ENCODE data around the gene HOXC5.
"Not testable (repeated sequence)": the region's sequence is repeated elsewhere in the genome, so short reads cannot be mapped to it uniquely, and the experiment has no call there.

HOXC5 gene

GRCh38 chr12:54033980-54034784 lies 1.3 kb downstream of the HOXC5 start:
- no peak for DNase-seq (ENCODE audit: low read depth)

- DNase-seq (ENCODE audit: low read depth): no peak
These were observed 2.0 kb downstream of the HOXC5 start for GRCh38 chr12:54034785-54035310.

GRCh38 chr12:54035568-54036264 lies 2.9 kb downstream of the HOXC5 start:
- DNase-seq (ENCODE audit: low read depth): no peak

GRCh38 chr12:54036620-54037359 lies 3.9 kb downstream of the HOXC5 start:
- DNase-seq (ENCODE audit: low read depth): no peak

DNA sequence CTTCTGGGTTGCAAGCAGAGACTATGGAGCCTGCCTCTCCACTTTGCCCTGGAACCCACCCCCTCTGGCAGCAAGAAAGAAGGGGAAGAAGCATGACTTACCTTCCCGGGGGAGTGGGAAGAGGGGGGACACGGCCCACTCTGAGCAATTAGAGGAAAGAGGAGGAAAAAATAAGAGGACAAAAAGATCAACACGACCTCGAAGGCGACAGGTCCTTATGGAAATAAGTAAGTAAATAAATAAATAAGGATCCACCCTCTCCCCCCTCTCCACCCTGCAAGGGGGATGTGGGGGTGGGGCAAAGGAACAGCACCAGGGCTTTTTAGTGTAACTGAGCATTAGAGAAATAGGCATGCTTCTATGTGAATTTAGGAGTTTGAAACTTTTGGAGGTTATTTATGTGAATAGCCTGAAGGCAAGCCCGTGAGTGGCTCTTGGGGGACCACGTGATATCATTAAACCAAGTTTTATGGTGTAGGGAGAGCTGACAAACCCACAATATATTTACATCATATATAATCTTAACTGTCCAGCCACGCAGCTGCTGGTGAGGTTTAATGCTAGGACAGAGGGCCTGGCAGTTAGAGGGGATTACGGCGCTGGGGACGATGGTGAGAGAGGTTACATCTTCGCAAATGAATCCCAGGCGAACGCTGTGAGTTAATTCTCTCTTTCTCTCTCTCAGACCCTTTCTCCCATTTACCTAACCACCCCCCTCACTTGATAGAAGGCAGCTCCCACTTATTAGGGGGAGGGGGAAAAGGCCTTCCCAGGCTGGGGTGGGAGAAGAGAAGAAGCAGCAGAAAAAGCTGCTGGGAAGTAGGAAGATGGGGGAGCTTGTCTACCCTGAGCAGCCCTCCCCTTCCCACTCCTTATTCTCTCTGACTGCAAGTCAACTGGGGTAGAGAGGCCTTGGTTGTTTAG lies 4.8 kb downstream of the HOXC5 start:
- no peak for DNase-seq (ENCODE audit: low read depth)

DNA sequence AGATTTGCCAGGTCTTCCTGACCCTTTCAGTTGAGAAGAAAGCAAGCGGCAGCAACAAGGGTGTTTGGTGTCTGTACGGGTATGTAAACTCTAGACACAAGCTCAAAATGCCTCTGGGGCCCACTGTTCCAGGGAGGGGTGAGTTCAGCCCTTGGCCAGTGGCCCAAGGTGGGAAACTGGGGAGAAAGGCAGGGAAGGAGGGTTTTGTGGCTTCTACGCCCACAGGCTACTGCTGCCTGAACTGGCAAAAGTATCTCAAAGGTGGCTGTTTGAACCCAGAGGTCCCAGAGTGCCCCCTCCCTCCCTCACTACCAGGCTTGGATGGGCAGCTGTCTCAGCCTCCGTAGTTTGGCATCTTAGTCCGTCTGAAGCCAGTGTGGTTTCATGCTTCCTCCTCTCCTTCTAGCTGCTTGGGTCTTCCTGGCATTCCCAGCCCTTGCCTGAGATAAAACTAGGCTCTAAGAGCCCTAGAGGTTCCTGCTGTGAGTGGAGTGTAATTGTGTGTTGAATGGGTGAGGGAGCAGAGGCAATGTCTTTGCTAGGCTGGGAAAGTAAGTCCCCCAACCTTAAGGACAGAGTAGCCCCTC lies 5.5 kb downstream of the HOXC5 start:
- DNase-seq (ENCODE audit: low read depth): no peak

- no peak for DNase-seq (ENCODE audit: low read depth)
These were observed 6.1 kb downstream of the HOXC5 start for GRCh38 chr12:54038871-54039414.

DNA sequence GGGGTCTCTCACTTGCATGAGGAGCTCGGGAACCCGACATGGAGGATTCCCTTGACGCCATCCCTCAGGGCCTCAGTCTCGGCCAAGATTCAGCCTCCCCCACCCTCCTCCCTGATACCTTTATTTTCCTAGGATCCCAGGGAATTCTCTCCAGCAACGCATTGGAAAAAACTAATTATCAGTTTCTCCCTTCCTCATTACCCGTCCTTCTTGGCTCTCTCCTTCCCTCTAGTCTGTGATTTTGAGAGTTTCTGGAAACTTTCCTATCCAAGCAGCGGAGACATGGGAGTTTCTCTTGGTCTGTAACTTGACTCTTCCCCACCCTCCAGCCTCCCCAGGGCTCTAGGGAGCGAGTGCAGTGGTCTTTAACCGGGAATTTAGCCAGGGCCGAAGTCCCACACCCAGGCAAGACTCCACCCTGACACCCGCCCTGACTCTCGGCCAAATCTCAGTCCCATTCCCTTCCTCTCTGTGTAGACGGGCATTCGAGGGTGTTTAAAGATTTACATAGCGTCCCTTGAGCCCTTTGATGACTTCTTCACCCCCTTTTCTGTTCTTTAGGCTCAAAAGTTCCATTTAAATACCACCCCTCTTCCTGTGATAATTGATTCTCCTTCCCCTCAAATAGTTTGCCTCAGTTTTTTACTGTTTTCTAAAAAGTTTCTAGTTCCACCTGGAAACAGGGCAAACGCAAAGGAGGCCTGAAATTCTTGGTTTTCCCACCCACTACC lies 6.7 kb downstream of the HOXC5 start:
- DNase-seq (ENCODE audit: low read depth): no peak

- no peak for DNase-seq (ENCODE audit: low read depth)
These were observed 7.3 kb downstream of the HOXC5 start for GRCh38 chr12:54040148-54040494.

GRCh38 chr12:54040648-54041047 lies 7.8 kb downstream of the HOXC5 start:
- DNase-seq (ENCODE audit: low read depth): no peak

DNA sequence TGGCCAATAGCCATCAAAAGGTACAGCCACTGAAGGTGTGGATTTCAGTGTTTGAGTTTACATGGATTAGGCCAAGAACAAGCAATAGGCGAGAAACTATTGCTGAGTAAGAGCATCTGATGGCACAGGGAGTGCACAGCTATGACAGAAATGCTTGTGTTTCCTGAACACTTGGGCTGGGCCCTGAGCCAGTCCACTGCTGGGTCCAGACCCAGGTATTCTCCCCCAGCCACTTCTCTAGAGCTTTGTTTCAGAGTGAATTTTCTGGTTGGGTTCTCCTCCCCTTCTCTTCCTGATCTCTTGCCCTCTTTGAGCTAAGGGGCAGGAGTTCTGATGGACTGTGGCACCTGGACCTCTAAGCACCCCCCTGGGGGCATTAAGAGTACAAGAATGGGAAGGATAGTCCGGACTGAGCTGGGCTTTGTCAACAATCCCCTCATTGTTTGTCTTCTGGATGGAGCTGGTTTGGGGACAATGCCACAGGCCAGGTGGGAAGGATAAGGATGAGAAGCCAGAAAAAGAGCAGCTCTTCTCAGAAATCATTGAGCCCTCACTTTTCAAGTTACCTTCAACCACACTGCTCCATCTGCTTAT lies 8.3 kb downstream of the HOXC5 start:
- DNase-seq (ENCODE audit: low read depth): no peak

- DNase-seq (ENCODE audit: low read depth): not testable (repeated sequence)
These were observed 9.2 kb downstream of the HOXC5 start for GRCh38 chr12:54042033-54042432.

DNA sequence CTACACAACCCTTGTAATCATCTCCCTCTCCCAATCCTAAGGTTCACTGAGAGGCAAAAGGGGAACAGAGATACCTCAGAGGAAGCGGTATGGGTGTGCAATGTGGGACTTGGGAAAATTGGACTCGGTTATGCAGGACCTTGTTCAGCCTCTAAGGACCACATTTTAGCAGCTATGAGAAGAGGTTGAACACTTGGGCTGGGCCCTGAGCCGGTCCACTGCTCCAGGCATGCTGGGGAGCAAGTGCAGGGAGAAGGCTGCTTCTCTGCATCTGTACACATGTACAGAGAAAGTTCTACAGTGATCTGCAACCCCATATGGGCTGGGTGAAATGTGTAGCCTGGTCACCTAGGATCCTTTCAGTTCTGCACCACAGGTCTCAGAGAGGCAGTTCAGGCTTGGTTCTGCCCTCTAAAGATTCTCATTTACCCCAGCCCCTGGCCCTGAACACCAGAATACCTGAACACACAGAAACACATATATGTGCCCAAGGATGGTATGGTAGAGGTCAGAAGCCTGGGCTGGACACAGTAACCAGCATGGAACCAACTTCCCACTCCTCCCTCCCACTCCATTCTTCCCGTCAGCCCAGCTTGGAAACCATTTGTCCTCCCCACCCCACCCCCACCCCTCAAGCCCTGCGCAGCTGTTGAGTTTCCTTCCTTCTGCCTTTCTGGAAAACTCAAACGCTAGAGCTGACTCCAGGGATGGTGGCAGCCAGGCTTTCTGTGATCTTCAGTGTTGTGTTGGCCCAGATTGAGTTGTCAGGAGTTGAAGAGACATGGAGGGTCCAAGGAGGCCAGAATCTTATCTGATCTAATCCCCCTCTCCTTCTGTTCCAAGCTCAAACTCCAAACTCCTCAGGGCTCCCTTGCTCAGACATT lies 10.4 kb downstream of the HOXC5 start:
- DNase-seq (ENCODE audit: low read depth): no peak

DNA sequence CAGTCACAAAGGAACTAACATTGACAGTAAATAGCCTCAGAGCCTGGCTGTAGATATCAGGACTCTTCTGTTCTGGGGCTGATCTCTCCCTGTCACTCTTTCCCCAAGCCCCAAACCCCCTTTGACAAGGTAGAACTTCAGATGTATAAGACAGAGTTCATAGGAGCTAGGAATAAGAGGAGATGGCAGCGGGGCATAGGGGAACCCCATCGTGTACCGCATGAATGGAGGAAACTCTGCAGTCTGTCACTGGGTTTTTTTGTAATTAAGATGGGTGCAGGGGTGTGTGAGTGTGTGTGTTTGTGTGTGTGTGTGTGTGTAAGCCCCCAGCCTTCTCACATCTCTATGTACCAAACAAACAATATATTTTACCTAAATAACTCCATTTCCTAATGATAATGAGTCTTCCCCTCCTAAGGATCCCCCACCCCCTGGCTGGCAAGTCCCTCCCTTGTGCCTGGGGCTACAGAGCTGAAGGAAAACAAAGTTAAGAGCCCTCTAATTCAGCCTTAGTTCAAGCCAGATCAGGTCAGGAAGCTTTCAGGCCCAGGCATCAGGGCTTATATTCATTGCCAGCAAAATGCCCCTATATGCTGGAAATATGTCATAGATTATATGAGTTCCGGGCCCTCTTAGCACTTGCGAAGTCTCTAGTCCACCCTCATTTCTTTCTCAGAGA lies 11.7 kb downstream of the HOXC5 start:
- no peak for DNase-seq (ENCODE audit: low read depth)

DNA sequence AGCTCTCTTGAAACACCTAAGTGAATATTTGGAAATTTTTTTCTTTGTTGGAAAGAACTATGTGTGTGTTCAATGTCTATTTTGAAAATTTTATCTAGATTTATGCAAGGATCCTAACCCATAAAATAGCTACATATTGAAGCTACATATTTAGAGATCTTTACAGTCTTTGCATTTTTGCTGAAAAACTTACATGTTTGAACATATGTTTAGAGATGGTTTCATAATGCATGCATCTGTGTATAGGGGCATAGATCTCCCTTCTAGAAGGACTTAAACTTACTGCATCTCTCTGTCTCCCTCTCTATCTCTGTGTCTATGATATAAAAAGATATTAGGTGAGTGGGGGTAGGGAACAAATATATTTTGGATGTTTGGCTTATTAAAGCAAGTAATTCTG lies 12.6 kb downstream of the HOXC5 start:
- DNase-seq (ENCODE audit: low read depth): no peak

GRCh38 chr12:54045868-54046521 lies 13.1 kb downstream of the HOXC5 start:
- DNase-seq (ENCODE audit: low read depth): no peak

GRCh38 chr12:54046809-54047159 lies 13.9 kb downstream of the HOXC5 start:
- DNase-seq (ENCODE audit: low read depth): no peak

Measured in activated T-helper 9 cell treated with anti-CD3 and anti-CD28 coated beads, Interleukin-2, amount 50 U/mL, for 16 hours (primary cell).